ENCODE results near the gene LSAMP.
A peak's percentile ranks its signal among the peaks of the same experiment; 100 is the strongest.

LSAMP gene

GRCh38 chr3:115930922-115931321 lies 514.4 kb downstream of the LSAMP start:
- no peak overlapping the region for H3K4me3 ChIP-seq (ENCODE audit: control insufficient read depth, low read depth, low read length)
- no peak for DNase-seq (ENCODE audit: low read depth)
- no peak for TF ChIP-seq CTCF (IDR thresholded peaks at IDR 0.05; ENCODE audit: control insufficient read depth, insufficient read depth, low read depth, low read length, missing control alignments)

DNA sequence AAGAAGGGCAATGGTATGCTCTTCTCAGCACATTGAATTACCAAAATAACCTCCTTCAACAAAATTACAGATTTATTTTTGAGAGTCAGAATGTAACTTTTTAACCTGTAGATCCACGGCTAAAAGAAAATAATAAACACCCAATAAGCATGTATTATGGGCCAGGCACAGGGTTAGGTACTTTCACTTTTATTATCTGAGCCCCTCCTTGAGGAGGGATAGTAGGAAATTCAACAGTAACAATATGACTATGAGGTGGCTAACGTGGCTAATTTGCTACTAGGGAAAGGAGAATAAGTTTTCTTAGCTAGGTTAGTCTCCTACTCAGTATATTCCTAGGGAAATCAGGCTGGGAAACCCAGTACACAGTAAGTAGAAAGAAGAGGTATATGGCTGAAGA lies 515.1 kb downstream of the LSAMP start:
- DNase-seq (ENCODE audit: low read depth) = no peak
- H3K4me3 ChIP-seq (ENCODE audit: control insufficient read depth, low read depth, low read length) = no peak overlapping the region
- no peak for TF ChIP-seq CTCF (IDR thresholded peaks at IDR 0.05; ENCODE audit: control insufficient read depth, insufficient read depth, low read depth, low read length, missing control alignments)

GRCh38 chr3:115928376-115928775 lies 516.9 kb downstream of the LSAMP start:
- no peak overlapping the region for H3K4me3 ChIP-seq (ENCODE audit: control insufficient read depth, low read depth, low read length)
- TF ChIP-seq CTCF (IDR thresholded peaks at IDR 0.05; ENCODE audit: control insufficient read depth, insufficient read depth, low read depth, low read length, missing control alignments) = no peak

DNA sequence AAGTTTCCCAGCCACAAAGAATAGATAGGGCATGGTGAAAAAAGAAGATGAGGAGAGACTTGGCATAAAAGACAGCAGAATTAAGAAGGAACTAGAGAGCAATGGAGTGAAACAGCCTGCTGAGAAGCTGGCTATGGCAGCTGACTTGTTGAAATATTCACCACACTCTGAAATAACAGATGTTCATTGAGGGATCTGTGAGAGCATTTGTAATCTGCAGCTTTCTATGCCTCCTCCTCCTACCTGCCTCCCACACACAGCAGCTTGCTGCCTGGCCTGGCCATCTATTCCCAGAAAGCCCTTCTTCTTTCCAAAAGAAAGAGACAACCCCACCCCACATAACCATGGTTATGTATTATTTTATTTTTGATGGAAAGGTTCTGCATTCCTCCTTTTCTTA lies 518.1 kb downstream of the LSAMP start:
- no peak for DNase-seq (ENCODE audit: low read depth)
- TF ChIP-seq CTCF (IDR thresholded peaks at IDR 0.05; ENCODE audit: control insufficient read depth, insufficient read depth, low read depth, low read length, missing control alignments) = no peak
- H3K4me3 ChIP-seq (ENCODE audit: control insufficient read depth, low read depth, low read length) = no peak overlapping the region

More at GRCh38 chr3:115928376-115928775, 516.9 kb downstream of the LSAMP start:
- DNase-seq (ENCODE audit: low read depth) = no peak

DNA sequence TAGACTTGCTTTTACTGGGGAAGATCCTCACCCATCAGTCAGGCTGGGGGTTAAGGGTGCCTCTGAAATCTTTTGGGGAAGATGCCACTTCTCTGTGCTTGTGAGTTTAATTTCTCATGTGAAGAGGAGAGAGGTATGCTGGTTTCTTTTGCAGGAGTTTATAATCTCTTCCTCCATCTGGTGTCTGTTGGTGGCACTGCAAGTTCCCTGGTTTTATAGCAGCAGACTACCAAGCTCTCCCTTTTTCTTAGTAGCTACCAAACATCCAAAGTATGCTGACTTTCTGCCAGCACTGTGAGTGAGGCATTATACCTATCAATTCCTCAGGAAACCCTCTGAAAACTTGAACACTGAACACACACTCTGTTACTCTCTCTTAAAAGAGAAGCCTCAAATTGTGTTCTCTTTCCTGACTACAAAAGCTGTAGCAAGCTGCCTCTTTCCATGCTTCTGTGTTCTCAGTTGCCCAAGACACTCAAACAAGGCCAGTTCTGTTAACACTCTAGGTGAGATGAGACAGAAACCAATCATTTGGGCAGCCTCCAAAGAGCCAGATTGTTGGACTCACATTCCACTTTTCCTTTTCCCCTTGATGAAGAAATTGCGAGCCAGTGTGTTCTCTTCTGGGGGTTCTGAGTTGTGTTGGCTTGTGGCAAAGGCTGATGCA lies 522.5 kb downstream of the LSAMP start:
- peak; percentile 57 for TF ChIP-seq CTCF (IDR thresholded peaks at IDR 0.05; ENCODE audit: control insufficient read depth, insufficient read depth, low read depth, low read length, missing control alignments)
- peak; percentile 4 for DNase-seq (ENCODE audit: low read depth)
- no peak overlapping the region for H3K4me3 ChIP-seq (ENCODE audit: control insufficient read depth, low read depth, low read length)

GRCh38 chr3:115921711-115922110 lies 523.6 kb downstream of the LSAMP start:
- no peak for TF ChIP-seq CTCF (IDR thresholded peaks at IDR 0.05; ENCODE audit: control insufficient read depth, insufficient read depth, low read depth, low read length, missing control alignments)
- no peak for DNase-seq (ENCODE audit: low read depth)
- no peak overlapping the region for H3K4me3 ChIP-seq (ENCODE audit: control insufficient read depth, low read depth, low read length)
